ENCODE results near the gene TRIM8. TPM values are rescaled to one million over a fixed set of nuclear protein-coding genes. Genes with fewer than 3 reads are reported as not detected.
"Not testable (repeated sequence)": the region's sequence is repeated elsewhere in the genome, so short reads cannot be mapped to it uniquely, and the experiment has no call there.

The TRIM8 gene
- total and polyA plus RNA-seq, 9 of the 15 experiments (the other 6 are each of a cell fraction or from before 2014, with no cell fraction given) = 1.7 to 26.0 (median 9.1) TPM

DNA sequence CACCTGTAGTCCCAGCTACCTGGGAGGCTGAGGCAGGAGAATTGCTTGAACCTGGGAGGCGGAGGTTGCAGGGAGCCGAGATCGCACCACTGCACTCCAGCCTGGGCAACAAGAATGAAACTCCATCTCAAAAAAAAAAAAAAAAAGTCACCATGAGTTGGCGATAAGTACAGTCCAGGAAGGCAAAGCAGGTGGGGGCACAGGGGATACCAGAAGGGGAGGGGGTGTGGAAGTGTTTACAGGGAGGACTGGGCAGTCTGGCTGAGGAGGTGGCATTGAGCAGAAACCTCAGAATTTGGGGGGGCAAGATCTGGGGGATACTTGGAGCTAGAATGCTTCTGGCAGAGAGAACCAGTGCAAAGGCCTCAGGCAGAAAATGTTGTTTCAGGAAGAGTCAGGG is 23.1 kb downstream of the TRIM8 start:
- H3K36me3 ChIP-seq (ENCODE audit: control insufficient read depth, insufficient read depth, low read length); BruUV-seq (replicated peaks); H3K9me1 ChIP-seq (ENCODE audit: control insufficient read depth, insufficient read depth, low read length); in situ Hi-C loops (cut with MboI); H4K20me1 ChIP-seq (replicated peaks; ENCODE audit: control insufficient read depth, insufficient read depth, low read length); H3K27me3 ChIP-seq (ENCODE audit: control insufficient read depth in 2 of 2, insufficient read depth in 2 of 2, low read length in 2 of 2); DNase-seq (ENCODE audit: extremely low read depth in 1 of 4, low spot score in 3 of 4); H2AFZ ChIP-seq (ENCODE audit: low read depth, low read length); H3K4me3 ChIP-seq; H3K9me3 ChIP-seq (replicated peaks; ENCODE audit: control insufficient read depth, insufficient read depth, low read depth, low read length); intact Hi-C loops (cut with micrococcal nuclease); FAIRE-seq; ATAC-seq; CTCF ChIA-PET (ENCODE audit: low intra/inter-chr PET ratio); H3K9ac ChIP-seq (ENCODE audit: insufficient read depth in 1 of 2, low read depth in 2 of 2, low read length in 2 of 2); H3K4me2 ChIP-seq (ENCODE audit: insufficient read depth, low read length); H3K79me2 ChIP-seq (ENCODE audit: control insufficient read depth, insufficient read depth, low read length); H3K27ac ChIP-seq (ENCODE audit: extremely low read depth, low read depth, low read length): not testable (repeated sequence)
- POLR2A ChIA-PET = interaction anchor here (0.6 kb wide), 1 partner anchor 70 kb away, joined by 3 read pairs; no protein-coding TSS in a partner anchor
- WGBS (ENCODE audit: insufficient coverage, low coverage, missing lambda C conversion rate) = no CpG with 5 or more reads among the region's 4 CpGs
- peaks cover 11 to 22% of the 10 kb centered on the region in 2 experiments for H3K4me1 ChIP-seq (replicated peaks in 1 of 2; ENCODE audit: control insufficient read depth in 2 of 2, insufficient read depth in 2 of 2, low read length in 2 of 2)
- peak; percentile 49 for TF ChIP-seq ZNF316 (IDR thresholded peaks at IDR 0.05)

DNA sequence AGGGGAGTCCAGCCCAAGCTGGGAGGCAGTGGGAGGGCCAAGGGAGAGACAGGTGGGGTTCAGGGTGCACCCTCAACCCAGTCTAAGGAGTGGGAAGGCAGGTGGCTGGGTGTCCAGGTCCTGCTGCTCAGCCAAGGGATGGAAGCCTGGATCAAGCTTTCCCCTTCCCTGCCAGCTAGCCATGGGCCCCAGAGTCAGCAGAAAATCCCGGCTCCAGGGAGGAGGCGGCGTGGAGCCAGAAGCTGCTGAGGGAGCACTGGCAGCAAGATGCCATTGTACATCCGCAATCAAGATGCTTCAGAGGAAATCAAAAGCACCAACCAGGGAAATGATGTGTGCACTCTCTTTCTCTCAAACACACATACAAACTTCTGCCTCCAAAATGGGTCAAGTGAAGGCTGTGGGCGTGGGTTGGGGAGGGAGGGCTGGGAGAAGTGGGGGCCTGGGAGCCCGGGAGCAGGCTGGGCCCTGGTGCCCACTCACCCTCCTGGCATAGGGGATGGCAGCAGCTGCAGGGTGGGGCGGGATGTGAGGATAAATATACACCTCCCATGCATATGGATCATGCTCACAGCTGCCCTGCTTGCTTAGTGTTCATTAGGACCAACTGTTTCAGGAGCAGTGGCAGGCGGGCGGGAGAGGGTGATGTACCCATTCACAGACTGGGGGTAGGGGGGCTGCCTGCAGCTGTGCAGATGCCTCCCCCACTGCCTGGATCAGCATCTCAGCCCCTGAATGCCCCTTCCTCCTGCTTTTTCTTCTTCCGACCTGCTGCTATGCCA is 24.2 kb downstream of the TRIM8 start:
- Histone ChIP-seq H3K79me2 (ENCODE audit: control insufficient read depth, insufficient read depth, low read length) (no peaks in the 10 kb centered on the region), H3K4me3 (no peak overlapping the region), H3K4me1 (replicated peaks in 1 of 2; ENCODE audit: control insufficient read depth in 2 of 2, insufficient read depth in 2 of 2, low read length in 2 of 2) (peaks cover 15 to 28% of the 10 kb centered on the region in 2 experiments), H3K4me2 (ENCODE audit: insufficient read depth, low read length) (no peak overlapping the region), H4K20me1 (replicated peaks; ENCODE audit: control insufficient read depth, insufficient read depth, low read length) (no peaks in the 10 kb centered on the region), H3K27ac (ENCODE audit: extremely low read depth, low read depth, low read length) (no peak overlapping the region), H3K9ac (ENCODE audit: insufficient read depth in 1 of 2, low read depth in 2 of 2, low read length in 2 of 2) (0 out of 4 replicates have a peak overlapping the region, but pooled peaks of 1 of the 2 experiments have one; percentile 26), H3K9me1 (ENCODE audit: control insufficient read depth, insufficient read depth, low read length) (no peaks in the 10 kb centered on the region), H3K27me3 (ENCODE audit: control insufficient read depth in 2 of 2, insufficient read depth in 2 of 2, low read length in 2 of 2) (no peaks in the 10 kb centered on the region), H2AFZ (ENCODE audit: low read depth, low read length) (no peak overlapping the region), H3K36me3 (ENCODE audit: control insufficient read depth, insufficient read depth, low read length) (no peaks in the 10 kb centered on the region), H3K9me3 (replicated peaks; ENCODE audit: control insufficient read depth, insufficient read depth, low read depth, low read length) (no peaks in the 10 kb centered on the region)
- in situ Hi-C loops (cut with MboI) (no loop called here), intact Hi-C loops (cut with micrococcal nuclease) (no loop called here)
- WGBS (ENCODE audit: insufficient coverage, low coverage, missing lambda C conversion rate) = 78% methylated on average over 5 of the region's 10 CpGs
- TF ChIP-seq ZFP36 (IDR thresholded peaks at IDR 0.05; ENCODE audit: low read depth, low read length, partially characterized antibody) = peak; percentile 10
- TF ChIP-seq, protein P1, sequence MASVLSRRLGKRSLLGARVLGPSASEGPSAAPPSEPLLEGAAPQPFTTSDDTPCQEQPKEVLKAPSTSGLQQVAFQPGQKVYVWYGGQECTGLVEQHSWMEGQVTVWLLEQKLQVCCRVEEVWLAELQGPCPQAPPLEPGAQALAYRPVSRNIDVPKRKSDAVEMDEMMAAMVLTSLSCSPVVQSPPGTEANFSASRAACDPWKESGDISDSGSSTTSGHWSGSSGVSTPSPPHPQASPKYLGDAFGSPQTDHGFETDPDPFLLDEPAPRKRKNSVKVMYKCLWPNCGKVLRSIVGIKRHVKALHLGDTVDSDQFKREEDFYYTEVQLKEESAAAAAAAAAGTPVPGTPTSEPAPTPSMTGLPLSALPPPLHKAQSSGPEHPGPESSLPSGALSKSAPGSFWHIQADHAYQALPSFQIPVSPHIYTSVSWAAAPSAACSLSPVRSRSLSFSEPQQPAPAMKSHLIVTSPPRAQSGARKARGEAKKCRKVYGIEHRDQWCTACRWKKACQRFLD (CRISPR knock-in tag; IDR thresholded peaks at IDR 0.05) = no peak
- TF ChIP-seq SRSF1 (IDR thresholded peaks at IDR 0.05; ENCODE audit: low read depth, low read length) = no peak
- ChIA-PET CTCF (ENCODE audit: low intra/inter-chr PET ratio) (no interaction called here), POLR2A (no interaction called here)
- no peak for ATAC-seq
- DNase-seq (ENCODE audit: extremely low read depth in 1 of 4, low spot score in 3 of 4) = no peak
- no TSS peak for BruUV-seq (replicated peaks)
- no peak for FAIRE-seq
